ENCODE data around the gene MAPT.

- TF ChIP-seq POLR2A (IDR thresholded peaks at IDR 0.05), result no peak
- no peak for TF ChIP-seq CTCF (IDR thresholded peaks at IDR 0.05)
Measured at GRCh38 chr17:46003907-46004748, 109.8 kb downstream of the MAPT start.

Measured in testis (tissue), 2 donors.